CD4-positive, alpha-beta T cell (primary cell): ENCODE measurements around the gene IBTK. TPM values are rescaled to one million over a fixed set of nuclear protein-coding genes. Genes with fewer than 3 reads are reported as not detected.
A peak's percentile ranks its signal among the peaks of the same experiment; 100 is the strongest.
"Not testable (repeated sequence)": the region's sequence is repeated elsewhere in the genome, so short reads cannot be mapped to it uniquely, and the experiment has no call there.

Source experiments
- ATAC-seq: fragments of 200-7000 bp; cut with Tn5 transposase; one replicate; pipeline ENCODE4 v1.10.0; 2022; ENCODE audit warnings: mild to moderate bottlenecking; ENCODE audit not compliant: poor library complexity
- CTCF ChIA-PET: fragments of 350-600 bp; sonication (Branson Sonifier 250); formaldehyde crosslinking; loops from one replicate; lab custom pipeline; 2021; ENCODE audit warnings: antibody characterized with exemption, inconsistent platforms; lab: Charles Lee
- POLR2A ChIA-PET: fragments of 350-600 bp; sonication (Branson Sonifier 250); formaldehyde crosslinking; loops from one replicate; lab custom pipeline; 2021; ENCODE audit warnings: antibody characterized with exemption, inconsistent platforms; lab: Charles Lee
- DNase-seq, 14 experiments: peaks; one replicate each; pipeline ENCODE4 v3.0.0-alpha.2; 2013 to 2020; ENCODE audit warnings: mixed read lengths in 2 of 14
- H3K27ac ChIP-seq, 2 donors: one replicate each; pipeline versions ENCODE4 v1.5.1 to v1.7.0; 2013; ENCODE audit warnings: low read length in 2 of 2, low read depth in 1 of 2, mild to moderate bottlenecking in 1 of 2
- H3K27me3 ChIP-seq, 2 experiments: 1 replicate in 1 of 2; 2 replicates in 1 of 2; pipeline versions ENCODE4 v1.6.1 to v1.7.0; 2013; ENCODE audit warnings: low read length in 2 of 2, control low read depth in 1 of 2, mild to moderate bottlenecking in 1 of 2, moderate library complexity in 1 of 2; ENCODE audit not compliant: insufficient read depth in 2 of 2, control insufficient read depth in 1 of 2
- H3K36me3 ChIP-seq: one replicate; pipeline ENCODE4 v1.6.1; 2013; ENCODE audit warnings: low read length, control low read depth; ENCODE audit not compliant: insufficient read depth
- H3K4me1 ChIP-seq: one replicate; pipeline ENCODE4 v1.6.1; 2013; ENCODE audit warnings: low read length, control low read depth; ENCODE audit not compliant: insufficient read depth
- H3K4me3 ChIP-seq: one replicate; pipeline ENCODE4 v1.5.1; 2013; ENCODE audit warnings: mild to moderate bottlenecking, low read length, moderate library complexity
- H3K9me3 ChIP-seq, 2 experiments: 1 replicate in 1 of 2; 2 replicates in 1 of 2; pipeline versions ENCODE4 v1.6.1 to v1.7.0; 2013; ENCODE audit warnings: low read length in 2 of 2, mild to moderate bottlenecking in 2 of 2, control low read depth in 1 of 2, moderate library complexity in 1 of 2; ENCODE audit not compliant: control insufficient read depth in 1 of 2, insufficient read depth in 1 of 2
- H3K27ac Mint-ChIP-seq: one replicate; pipeline ENCODE4 v1.8.0; 2020; ENCODE audit warnings: mixed read lengths
- H3K27me3 Mint-ChIP-seq: one replicate; pipeline ENCODE4 v1.8.0; 2021; ENCODE audit warnings: mixed read lengths
- H3K36me3 Mint-ChIP-seq: one replicate; pipeline ENCODE4 v1.8.0; 2021; ENCODE audit warnings: low read depth, mixed read lengths
- H3K4me1 Mint-ChIP-seq: one replicate; pipeline ENCODE4 v1.8.0; 2021; ENCODE audit warnings: low read depth, mixed read lengths
- H3K4me3 Mint-ChIP-seq: one replicate; pipeline ENCODE4 v1.8.0; 2020; ENCODE audit warnings: mild to moderate bottlenecking, mixed read lengths
- H3K9me3 Mint-ChIP-seq: one replicate; pipeline ENCODE4 v1.8.0; 2020; ENCODE audit warnings: mixed read lengths
- intact Hi-C, 2 experiments: fragments of 100-400 bp; cut with DNase I in 1 of 2; cut with micrococcal nuclease in 1 of 2; formaldehyde crosslinking; loops; one replicate each; pipeline versions ENCODE4 v1.15.1 to v1.9.0; 2023 to 2025; cut with DNase I, micrococcal nuclease
- polyA plus RNA-seq, 2 donors: library from polyadenylated mRNA; unstranded; fragments of 120-200 nt; gene quantifications; one replicate each; pipeline ENCODE4 v1.2.1, GENCODE V29; 2013
- total RNA-seq, 174 experiments: library from RNA in 2 of 174; stranded (reverse) in 2 of 174; gene quantifications; one replicate each; pipeline ENCODE4 v1.2.3 and lab custom pipeline; 2021 to 2026
- TF ChIP-seq, protein P1 (sequence below): fragments of 200-600 bp; IDR thresholded peaks from one replicate; pipeline ENCODE4 v1.8.0; 2022; ENCODE audit warnings: antibody characterized with exemption, mild to moderate bottlenecking

IBTK gene, protein sequence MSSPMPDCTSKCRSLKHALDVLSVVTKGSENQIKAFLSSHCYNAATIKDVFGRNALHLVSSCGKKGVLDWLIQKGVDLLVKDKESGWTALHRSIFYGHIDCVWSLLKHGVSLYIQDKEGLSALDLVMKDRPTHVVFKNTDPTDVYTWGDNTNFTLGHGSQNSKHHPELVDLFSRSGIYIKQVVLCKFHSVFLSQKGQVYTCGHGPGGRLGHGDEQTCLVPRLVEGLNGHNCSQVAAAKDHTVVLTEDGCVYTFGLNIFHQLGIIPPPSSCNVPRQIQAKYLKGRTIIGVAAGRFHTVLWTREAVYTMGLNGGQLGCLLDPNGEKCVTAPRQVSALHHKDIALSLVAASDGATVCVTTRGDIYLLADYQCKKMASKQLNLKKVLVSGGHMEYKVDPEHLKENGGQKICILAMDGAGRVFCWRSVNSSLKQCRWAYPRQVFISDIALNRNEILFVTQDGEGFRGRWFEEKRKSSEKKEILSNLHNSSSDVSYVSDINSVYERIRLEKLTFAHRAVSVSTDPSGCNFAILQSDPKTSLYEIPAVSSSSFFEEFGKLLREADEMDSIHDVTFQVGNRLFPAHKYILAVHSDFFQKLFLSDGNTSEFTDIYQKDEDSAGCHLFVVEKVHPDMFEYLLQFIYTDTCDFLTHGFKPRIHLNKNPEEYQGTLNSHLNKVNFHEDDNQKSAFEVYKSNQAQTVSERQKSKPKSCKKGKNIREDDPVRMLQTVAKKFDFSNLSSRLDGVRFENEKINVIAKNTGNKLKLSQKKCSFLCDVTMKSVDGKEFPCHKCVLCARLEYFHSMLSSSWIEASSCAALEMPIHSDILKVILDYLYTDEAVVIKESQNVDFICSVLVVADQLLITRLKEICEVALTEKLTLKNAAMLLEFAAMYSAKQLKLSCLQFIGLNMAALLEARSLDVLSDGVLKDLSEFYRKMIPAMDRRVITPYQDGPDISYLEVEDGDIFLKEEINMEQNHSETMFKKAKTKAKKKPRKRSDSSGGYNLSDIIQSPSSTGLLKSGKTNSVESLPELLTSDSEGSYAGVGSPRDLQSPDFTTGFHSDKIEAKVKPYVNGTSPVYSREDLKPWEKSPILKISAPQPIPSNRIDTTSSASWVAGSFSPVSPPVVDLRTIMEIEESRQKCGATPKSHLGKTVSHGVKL (N-terminal part only)
- total RNA-seq: 10 to 100 TPM; 11.0 to 11.2 TPM
- polyA plus RNA-seq (2013, experiment 1 of 2): 26.7 TPM
- polyA plus RNA-seq (2013, experiment 2 of 2): 28.3 TPM
- 63.8 to 156 (median 116) reads per million in 172 experiments for total RNA-seq (lab: John Stamatoyannopoulos, UW)

DNA sequence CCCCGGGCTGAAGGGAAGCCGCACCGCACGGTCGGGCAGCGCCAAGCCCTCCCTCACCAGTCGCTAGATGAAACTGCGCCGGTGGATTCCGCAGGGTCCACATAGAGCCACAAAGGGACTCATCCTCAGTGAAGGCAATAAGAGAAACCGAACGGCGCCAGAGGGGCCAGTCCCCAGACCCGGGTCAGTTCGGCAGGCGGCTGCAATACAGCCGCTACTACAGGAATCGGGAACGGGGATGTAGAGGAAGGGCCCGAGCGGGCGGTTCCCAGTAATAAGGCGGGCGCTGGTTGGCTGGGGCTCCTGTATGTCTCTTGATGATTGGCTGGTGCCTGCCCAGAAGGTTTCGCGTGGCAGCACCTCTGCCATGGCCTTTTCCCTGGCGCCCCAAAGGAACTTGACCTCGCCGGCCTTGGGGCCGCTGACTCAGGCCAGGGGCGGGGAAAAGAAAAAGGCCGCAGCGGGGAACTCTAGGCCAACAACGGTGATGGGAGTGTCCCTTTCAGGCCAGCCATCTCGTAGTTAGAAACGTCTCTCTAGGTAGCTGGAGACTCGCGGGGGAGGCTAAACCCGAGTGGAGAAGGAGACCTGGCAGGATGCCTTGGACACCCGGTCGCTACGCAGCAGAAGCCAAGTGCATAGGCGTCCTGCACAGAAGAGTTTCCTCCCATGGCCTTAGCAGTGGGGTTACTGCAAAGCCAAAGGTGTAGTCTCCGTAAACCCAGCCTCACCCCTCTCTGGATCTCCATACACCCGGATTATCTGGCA, at the start of gene IBTK:
Gene IBTK, minus strand, starts transcription at position 240 of the 768 bp plus-strand sequence. CDS start 7,258 bp downstream, outside the sequence.
- intact Hi-C loops: loop anchor here (2.0 to 10.0 kb wide), 6 partner anchors 493 to 1979 kb away; partner anchors contain the start of genes UBE3D (in 2 of the 2), CEP162 (in 1 of the 2), CYB5R4 (in 1 of the 2) and DOP1A (in 1 of the 2)
- DNase-seq: peak; percentile 84 to 97 (median 90)
- Mint-ChIP-seq H3K27ac (peak within 1 kb of the TSS; percentile 98), H3K36me3 (peaks cover 32% of the 10 kb centered on the region), H3K9me3 (no peaks in the 10 kb centered on the region), H3K27me3 (no peaks in the 10 kb centered on the region), H3K4me1 (peaks cover 51% of the 10 kb centered on the region), H3K4me3 (peak within 1 kb of the TSS; percentile 96)
- ChIA-PET POLR2A (interaction anchor here (1.0 to 1.7 kb wide), 5 partner anchors 24 to 1612 kb away, joined by 4 to 6 read pairs (median 5); partner anchors contain the start of genes CYB5R4, DOP1A, TENT5A and UBE3D), CTCF (interaction anchor here (1.1 to 2.8 kb wide), 2 partner anchors 818 to 820 kb away, joined by 3 to 9 read pairs; partner anchors contain the start of gene DOP1A)
- peak; percentile 87 for ATAC-seq
- no peaks in the 10 kb centered on the region for H3K36me3 ChIP-seq
- no peaks in the 10 kb centered on the region for H3K27me3 ChIP-seq
- peak within 1 kb of the TSS; percentile 59 to 73 for H3K27ac ChIP-seq
- TF ChIP-seq, protein P1, sequence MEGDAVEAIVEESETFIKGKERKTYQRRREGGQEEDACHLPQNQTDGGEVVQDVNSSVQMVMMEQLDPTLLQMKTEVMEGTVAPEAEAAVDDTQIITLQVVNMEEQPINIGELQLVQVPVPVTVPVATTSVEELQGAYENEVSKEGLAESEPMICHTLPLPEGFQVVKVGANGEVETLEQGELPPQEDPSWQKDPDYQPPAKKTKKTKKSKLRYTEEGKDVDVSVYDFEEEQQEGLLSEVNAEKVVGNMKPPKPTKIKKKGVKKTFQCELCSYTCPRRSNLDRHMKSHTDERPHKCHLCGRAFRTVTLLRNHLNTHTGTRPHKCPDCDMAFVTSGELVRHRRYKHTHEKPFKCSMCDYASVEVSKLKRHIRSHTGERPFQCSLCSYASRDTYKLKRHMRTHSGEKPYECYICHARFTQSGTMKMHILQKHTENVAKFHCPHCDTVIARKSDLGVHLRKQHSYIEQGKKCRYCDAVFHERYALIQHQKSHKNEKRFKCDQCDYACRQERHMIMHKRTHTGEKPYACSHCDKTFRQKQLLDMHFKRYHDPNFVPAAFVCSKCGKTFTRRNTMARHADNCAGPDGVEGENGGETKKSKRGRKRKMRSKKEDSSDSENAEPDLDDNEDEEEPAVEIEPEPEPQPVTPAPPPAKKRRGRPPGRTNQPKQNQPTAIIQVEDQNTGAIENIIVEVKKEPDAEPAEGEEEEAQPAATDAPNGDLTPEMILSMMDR: no peak
- H3K9me3 ChIP-seq: no peaks in the 10 kb centered on the region
- H3K4me3 ChIP-seq: peak within 1 kb of the TSS; percentile 67
- peaks cover 24% of the 10 kb centered on the region for H3K4me1 ChIP-seq

DNA sequence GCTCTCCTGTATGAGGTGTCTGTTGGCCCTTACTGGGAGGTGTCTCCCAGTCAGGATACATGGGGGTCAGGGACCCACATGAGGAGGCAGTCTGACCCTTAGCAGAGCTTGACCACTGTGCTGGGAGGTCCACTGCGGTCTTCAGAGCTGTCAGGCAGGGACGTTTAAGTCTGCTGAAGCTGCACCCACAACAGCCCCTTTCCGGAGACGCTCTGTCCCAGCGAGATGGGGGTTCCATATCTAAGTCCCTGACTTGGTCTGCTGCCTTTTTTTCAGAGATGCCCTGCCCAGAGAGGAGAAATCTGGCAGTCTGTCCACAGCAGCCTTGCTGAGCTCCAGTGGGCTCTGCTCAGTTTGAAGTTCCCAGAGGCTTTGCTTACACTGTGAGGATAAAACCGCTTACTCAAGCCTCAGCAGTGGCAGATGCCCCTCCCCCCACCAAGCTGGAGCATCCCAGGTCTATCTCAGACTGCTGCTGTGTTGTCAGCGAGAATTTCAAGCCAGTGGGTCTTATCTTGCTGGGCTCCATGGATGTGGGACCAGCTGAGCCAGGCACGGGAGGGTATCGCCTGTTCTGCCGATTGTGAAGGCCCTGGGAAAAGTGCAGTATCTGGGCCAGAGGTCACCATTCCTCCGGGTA, 36.3 kb upstream of the IBTK start:
- H3K27me3 Mint-ChIP-seq: no peaks in the 10 kb centered on the region
- no peak overlapping the region for H3K4me3 Mint-ChIP-seq
- Histone ChIP-seq H3K36me3 (no peaks in the 10 kb centered on the region), H3K4me1 (peaks cover 6% of the 10 kb centered on the region), H3K9me3 (peaks cover 0 to 5% of the 10 kb centered on the region in 2 experiments), H3K4me3 (no peak overlapping the region), H3K27ac (no peak overlapping the region), H3K27me3 (peaks cover 0 to 3% of the 10 kb centered on the region in 2 experiments)
- TF ChIP-seq, protein P1: no peak
- no peaks in the 10 kb centered on the region for H3K9me3 Mint-ChIP-seq
- CTCF ChIA-PET: interaction anchor here (0.8 kb wide), 1 partner anchor 13 kb away, joined by 3 read pairs; no protein-coding TSS in a partner anchor
- H3K27ac Mint-ChIP-seq: no peak overlapping the region
- DNase-seq (no peak), ATAC-seq (no peak)
- intact Hi-C loops: loop anchor here in 1 of 2 experiments (5.0 kb wide), 1 partner anchor 1872 kb away; no protein-coding TSS in a partner anchor
- POLR2A ChIA-PET: no interaction called here
- H3K4me1 Mint-ChIP-seq: peaks cover 30% of the 10 kb centered on the region
- no peaks in the 10 kb centered on the region for H3K36me3 Mint-ChIP-seq

DNA sequence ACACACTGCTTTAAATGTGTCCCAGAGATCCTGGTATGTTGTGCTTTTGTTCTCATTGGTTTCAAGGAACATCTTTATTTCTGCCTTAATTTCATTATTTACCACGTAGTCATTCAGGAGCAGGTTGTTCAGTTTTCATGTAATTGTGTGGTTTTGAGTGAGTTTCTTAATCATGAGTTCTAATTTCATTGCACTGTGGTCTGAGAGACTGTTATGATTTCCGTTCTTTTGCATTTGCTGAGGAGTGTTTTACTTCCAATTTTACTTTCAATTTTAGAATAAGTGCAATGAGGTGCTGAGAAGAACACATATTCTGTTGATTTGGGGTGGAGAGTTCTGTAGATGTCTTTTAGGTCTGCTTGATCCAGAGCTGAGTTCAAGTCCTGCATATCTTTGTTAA, 34.0 kb upstream of the IBTK start:
- intact Hi-C loops: loop anchor here in 1 of 2 experiments (5.0 kb wide), 1 partner anchor 1869 kb away; no protein-coding TSS in a partner anchor
- POLR2A ChIA-PET, H3K27me3 ChIP-seq, H3K27me3 Mint-ChIP-seq, H3K9me3 Mint-ChIP-seq, H3K36me3 ChIP-seq, ATAC-seq, H3K4me3 ChIP-seq, CTCF ChIA-PET, H3K4me1 ChIP-seq, H3K36me3 Mint-ChIP-seq, H3K9me3 ChIP-seq: not testable (repeated sequence)
- Mint-ChIP-seq H3K4me1 (peaks cover 28% of the 10 kb centered on the region), H3K27ac (peak overlapping the region; percentile 27), H3K4me3 (peak overlapping the region; percentile 35)
- peak overlapping the region in 1 of 2 donors; percentile 48 for H3K27ac ChIP-seq
- DNase-seq: peak in 1 of 14 experiments; percentile 48
